Smooth muscle cell (in vitro differentiated cells): ENCODE measurements around the gene CAVIN3. TPM values are rescaled to one million over a fixed set of nuclear protein-coding genes. Genes with fewer than 3 reads are reported as not detected.

Source experiments
- DNase-seq: peaks from one replicate; lab custom pipeline; 2025; ENCODE audit not compliant: unreplicated experiment; lab: John Stamatoyannopoulos, UW
- H2AFZ ChIP-seq: fragments of 200-600 bp; sonication (generic); 2 replicates; pipeline ENCODE4 v1.6.0; 2016; ENCODE audit warnings: antibody characterized with exemption, low read depth, mild to moderate bottlenecking
- H3F3A ChIP-seq: fragments of 200-600 bp; sonication (generic); 2 replicates; pipeline ENCODE4 v1.6.0; 2017; ENCODE audit warnings: antibody characterized with exemption, low read depth
- H3K27ac ChIP-seq: fragments of 200-600 bp; sonication (generic); 2 replicates; pipeline ENCODE4 v1.5.1; 2016; ENCODE audit warnings: low read depth, mild to moderate bottlenecking
- H3K27me3 ChIP-seq: fragments of 200-600 bp; sonication (generic); 2 replicates; pipeline ENCODE4 v1.6.1; 2016; ENCODE audit warnings: low read depth, mild to moderate bottlenecking
- H3K36me3 ChIP-seq: fragments of 200-600 bp; sonication (generic); 2 replicates; pipeline ENCODE4 v1.5.1; 2016; ENCODE audit warnings: low read depth
- H3K4me1 ChIP-seq: fragments of 200-600 bp; sonication (generic); 2 replicates; pipeline ENCODE4 v1.5.1; 2016; ENCODE audit warnings: low read depth
- H3K4me2 ChIP-seq: fragments of 200-600 bp; sonication (generic); 2 replicates; pipeline ENCODE4 v1.6.0; 2016; ENCODE audit warnings: mild to moderate bottlenecking
- H3K4me3 ChIP-seq: fragments of 200-600 bp; sonication (generic); 2 replicates; pipeline ENCODE4 v1.5.1; 2016; ENCODE audit warnings: mild to moderate bottlenecking
- H3K79me2 ChIP-seq: fragments of 200-600 bp; sonication (generic); 2 replicates; pipeline ENCODE4 v1.6.0; 2016; ENCODE audit warnings: low read depth, mild to moderate bottlenecking
- H3K9ac ChIP-seq: fragments of 200-600 bp; sonication (generic); 2 replicates; pipeline ENCODE4 v1.6.0; 2016; ENCODE audit warnings: low read depth
- H3K9me3 ChIP-seq: fragments of 200-600 bp; sonication (generic); replicated peaks from 2 replicates; pipeline ENCODE4 v1.5.1; 2016; ENCODE audit warnings: low read depth
- H4K20me1 ChIP-seq: fragments of 200-600 bp; sonication (generic); 2 replicates; pipeline ENCODE4 v1.6.0; 2016; ENCODE audit warnings: low read depth
- CTCF ChIP-seq: fragments of 200-600 bp; sonication (generic); IDR thresholded peaks from 2 replicates; pipeline ENCODE4 v1.5.1; 2017; ENCODE audit warnings: borderline replicate concordance, mild to moderate bottlenecking, antibody characterized with exemption; ENCODE audit not compliant: insufficient read depth, poor library complexity, severe bottlenecking
- WGBS: methylation state at CpG from one replicate; pipeline ENCODE4 v1.1.7; 2016; ENCODE audit warnings: low lambda C conversion rate; 5-methylcytosine and 5-hydroxymethylcytosine counted together
- polyA plus RNA-seq: library from polyadenylated mRNA; unstranded; fragments of >200 nt; fragmentation: Nextera tagmentation; extraction: Ambion mirVana; gene quantifications from 2 replicates; pipeline ENCODE4 v1.2.1, GENCODE V29; 2016
- total RNA-seq: library from RNA; depleted of rRNA; stranded (reverse); fragments of >200 nt; gene quantifications from 2 replicates; pipeline ENCODE4 v1.2.3, GENCODE V29; 2014

The CAVIN3 gene
- total and polyA plus RNA-seq, 2 experiments from 2014 or later, result 177 to 251 TPM

GRCh38 chr11:6362185-6362872 is 42.0 kb upstream of the CAVIN3 start:
- no peak for TF ChIP-seq CTCF
- WGBS, result 83% methylated on average over 5 of the region's 5 CpGs
- no peak overlapping the region for H3K9ac ChIP-seq

GRCh38 chr11:6360183-6360582 is 39.9 kb upstream of the CAVIN3 start:
- Histone ChIP-seq H3K9me3 (no peaks in the 10 kb centered on the region), H3K4me1 (peaks cover 7% of the 10 kb centered on the region), H3K4me2 (no peak overlapping the region), H3K36me3 (no peaks in the 10 kb centered on the region), H3K27me3 (no peaks in the 10 kb centered on the region), H3K9ac (no peak overlapping the region), H3F3A (peaks cover 8% of the 10 kb centered on the region), H3K27ac (peak overlapping the region; percentile 10), H2AFZ (no peak overlapping the region), H3K4me3 (no peak overlapping the region), H4K20me1 (no peaks in the 10 kb centered on the region), H3K79me2 (no peaks in the 10 kb centered on the region)
- DNase-seq, result no peak
- 46% methylated on average over 3 of the region's 3 CpGs for WGBS
- TF ChIP-seq CTCF, result no peak

More at GRCh38 chr11:6362185-6362872, 42.0 kb upstream of the CAVIN3 start:
- Histone ChIP-seq H3K27ac (no peak overlapping the region), H4K20me1 (no peaks in the 10 kb centered on the region), H3K36me3 (no peaks in the 10 kb centered on the region), H3K9me3 (no peaks in the 10 kb centered on the region), H3K79me2 (no peaks in the 10 kb centered on the region), H3F3A (peaks cover 4% of the 10 kb centered on the region), H3K4me1 (peaks cover 7% of the 10 kb centered on the region), H3K4me2 (no peak overlapping the region), H3K27me3 (no peaks in the 10 kb centered on the region), H2AFZ (no peak overlapping the region), H3K4me3 (no peak overlapping the region)
- DNase-seq, result no peak

DNA sequence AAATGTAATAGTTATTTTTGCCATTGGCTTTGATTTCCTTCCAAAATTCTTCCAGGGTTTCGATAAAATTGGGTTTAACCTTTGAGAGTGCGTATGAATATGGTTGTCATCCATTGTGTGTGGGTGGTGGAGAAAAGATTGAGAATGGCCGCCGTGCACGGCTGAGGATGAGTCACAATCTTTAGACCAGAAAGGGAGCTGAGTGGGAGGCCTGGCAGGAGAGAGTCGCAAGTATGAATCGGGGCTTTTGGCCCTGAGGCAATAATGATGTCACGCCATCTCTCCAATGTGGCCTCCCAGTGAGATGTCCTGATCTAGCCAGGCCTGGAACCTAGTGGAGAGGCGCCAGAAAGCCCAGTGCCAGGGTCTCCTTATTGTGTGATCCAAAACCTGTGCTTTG is 36.9 kb upstream of the CAVIN3 start:
- Histone ChIP-seq H3K27ac (peak overlapping the region; percentile 93), H3K36me3 (no peaks in the 10 kb centered on the region), H3K4me3 (no peak overlapping the region), H4K20me1 (no peaks in the 10 kb centered on the region), H2AFZ (peak overlapping the region; percentile 87), H3K27me3 (no peaks in the 10 kb centered on the region), H3F3A (peaks cover 8% of the 10 kb centered on the region), H3K79me2 (no peaks in the 10 kb centered on the region), H3K9ac (peak overlapping the region; percentile 78), H3K4me2 (peak overlapping the region; percentile 48), H3K9me3 (no peaks in the 10 kb centered on the region), H3K4me1 (peaks cover 7% of the 10 kb centered on the region)
- DNase-seq, result peak; percentile 18
- no peak for TF ChIP-seq CTCF
- 6% methylated on average over 9 of the region's 9 CpGs for WGBS
